Activated naive CD8-positive, alpha-beta T cell treated with anti-CD3 and anti-CD28 coated beads, Interleukin-2, amount 10 ng/mL, durations not matched to agents 7 days and 5 days (primary cell): ENCODE results near the gene MAD1L1. TPM values are rescaled to one million over a fixed set of nuclear protein-coding genes. Genes with fewer than 3 reads are reported as not detected.

Experiments
- ATAC-seq: fragments of 150-1000 bp; cut with Tn5 transposase; one replicate; pipeline ENCODE4 v1.10.0; 2021; ENCODE audit warnings: low read depth, moderate library complexity
- POLR2A ChIA-PET: fragments of 350-600 bp; sonication (Branson Sonifier 250); formaldehyde crosslinking; loops from one replicate; lab custom pipeline; 2021; ENCODE audit warnings: antibody characterized with exemption; lab: Charles Lee
- DNase-seq: peaks from one replicate; pipeline ENCODE4 v3.0.0; 2021
- H3K27ac Mint-ChIP-seq: one replicate; pipeline ENCODE4 v1.8.0; 2022; ENCODE audit warnings: mild to moderate bottlenecking, mixed read lengths
- H3K27me3 Mint-ChIP-seq: one replicate; pipeline ENCODE4 v1.8.0; 2022; ENCODE audit warnings: mild to moderate bottlenecking, moderate library complexity, mixed read lengths
- H3K36me3 Mint-ChIP-seq: one replicate; pipeline ENCODE4 v1.8.0; 2021; ENCODE audit warnings: mild to moderate bottlenecking, mixed read lengths
- H3K4me1 Mint-ChIP-seq: one replicate; pipeline ENCODE4 v1.8.0; 2021; ENCODE audit warnings: mixed read lengths
- H3K4me3 Mint-ChIP-seq: one replicate; pipeline ENCODE4 v1.8.0; 2022; ENCODE audit warnings: mild to moderate bottlenecking, moderate library complexity, mixed read lengths
- H3K9me3 Mint-ChIP-seq: one replicate; pipeline ENCODE4 v1.8.0; 2021; ENCODE audit warnings: mixed read lengths
- total RNA-seq, 2 experiments: library from RNA; stranded (reverse); gene quantifications; one replicate each; pipeline ENCODE4 v1.2.3, GENCODE V29; 2021

Gene MAD1L1
- total RNA-seq, 2 experiments from 2014 or later, result 72.7 to 82.6 TPM

GRCh38 chr7:2016021-2016631 lies 216.6 kb downstream of the MAD1L1 start:
- no peak for DNase-seq
- H3K27ac Mint-ChIP-seq, result no peak overlapping the region

GRCh38 chr7:2015251-2015871 lies 217.4 kb downstream of the MAD1L1 start:
- peaks cover 3% of the 10 kb centered on the region for H3K4me1 Mint-ChIP-seq
- peaks cover 2% of the 10 kb centered on the region for H3K36me3 Mint-ChIP-seq
- no peaks in the 10 kb centered on the region for H3K27me3 Mint-ChIP-seq
- no peak overlapping the region for H3K4me3 Mint-ChIP-seq
- no peak for ATAC-seq
- POLR2A ChIA-PET, result no interaction called here
- H3K9me3 Mint-ChIP-seq, result no peaks in the 10 kb centered on the region
- H3K27ac Mint-ChIP-seq, result no peak overlapping the region
- DNase-seq, result no peak

More at GRCh38 chr7:2016021-2016631, 216.6 kb downstream of the MAD1L1 start:
- POLR2A ChIA-PET, result no interaction called here
- no peak for ATAC-seq
- peaks cover 8% of the 10 kb centered on the region for H3K4me1 Mint-ChIP-seq
- H3K4me3 Mint-ChIP-seq, result no peak overlapping the region
- no peaks in the 10 kb centered on the region for H3K9me3 Mint-ChIP-seq
- no peaks in the 10 kb centered on the region for H3K27me3 Mint-ChIP-seq
- peaks cover 2% of the 10 kb centered on the region for H3K36me3 Mint-ChIP-seq

DNA sequence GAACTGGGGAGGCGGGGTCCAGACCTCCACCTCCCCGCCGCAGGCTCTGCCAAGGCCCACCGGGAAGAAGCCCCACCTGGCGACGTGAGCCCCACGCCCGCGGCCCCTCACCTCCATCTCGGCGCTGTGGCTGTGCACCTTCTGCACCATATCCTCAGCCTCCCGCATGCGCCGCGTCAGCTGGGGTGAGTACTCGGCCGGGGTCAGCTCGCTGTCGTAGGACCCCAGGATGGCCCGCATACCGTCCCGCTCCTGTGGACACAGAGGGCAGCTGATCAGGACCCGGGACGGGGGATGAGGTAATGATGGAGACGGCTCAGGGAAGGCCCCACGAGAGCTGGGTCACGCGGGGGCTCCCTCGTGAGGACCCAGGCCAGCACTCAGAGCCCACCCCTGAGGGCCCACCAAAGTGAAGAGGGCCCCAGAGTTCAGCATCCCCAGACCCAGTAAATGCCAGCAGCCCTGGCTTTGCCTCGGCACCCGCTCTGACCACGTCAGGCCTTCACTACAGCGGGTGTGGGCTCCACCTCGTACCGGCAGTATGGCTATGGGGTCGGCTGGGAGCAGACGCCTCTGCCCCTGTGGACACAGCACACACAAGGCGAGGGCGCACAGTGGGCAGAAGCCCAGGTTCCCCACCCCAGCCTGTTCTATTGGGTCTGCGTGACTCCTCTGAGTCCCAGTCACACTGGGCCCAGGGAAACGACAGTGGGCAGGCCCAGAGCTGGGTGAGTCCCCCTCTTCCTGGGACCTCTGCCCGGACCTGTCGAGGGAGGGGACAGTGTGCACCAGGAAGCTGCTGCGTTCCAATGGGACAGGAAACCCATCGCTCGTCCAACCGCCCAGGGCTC lies 218.1 kb downstream of the MAD1L1 start:
- no peak for ATAC-seq
- H3K4me3 Mint-ChIP-seq, result no peak overlapping the region
- POLR2A ChIA-PET, result no interaction called here

DNA sequence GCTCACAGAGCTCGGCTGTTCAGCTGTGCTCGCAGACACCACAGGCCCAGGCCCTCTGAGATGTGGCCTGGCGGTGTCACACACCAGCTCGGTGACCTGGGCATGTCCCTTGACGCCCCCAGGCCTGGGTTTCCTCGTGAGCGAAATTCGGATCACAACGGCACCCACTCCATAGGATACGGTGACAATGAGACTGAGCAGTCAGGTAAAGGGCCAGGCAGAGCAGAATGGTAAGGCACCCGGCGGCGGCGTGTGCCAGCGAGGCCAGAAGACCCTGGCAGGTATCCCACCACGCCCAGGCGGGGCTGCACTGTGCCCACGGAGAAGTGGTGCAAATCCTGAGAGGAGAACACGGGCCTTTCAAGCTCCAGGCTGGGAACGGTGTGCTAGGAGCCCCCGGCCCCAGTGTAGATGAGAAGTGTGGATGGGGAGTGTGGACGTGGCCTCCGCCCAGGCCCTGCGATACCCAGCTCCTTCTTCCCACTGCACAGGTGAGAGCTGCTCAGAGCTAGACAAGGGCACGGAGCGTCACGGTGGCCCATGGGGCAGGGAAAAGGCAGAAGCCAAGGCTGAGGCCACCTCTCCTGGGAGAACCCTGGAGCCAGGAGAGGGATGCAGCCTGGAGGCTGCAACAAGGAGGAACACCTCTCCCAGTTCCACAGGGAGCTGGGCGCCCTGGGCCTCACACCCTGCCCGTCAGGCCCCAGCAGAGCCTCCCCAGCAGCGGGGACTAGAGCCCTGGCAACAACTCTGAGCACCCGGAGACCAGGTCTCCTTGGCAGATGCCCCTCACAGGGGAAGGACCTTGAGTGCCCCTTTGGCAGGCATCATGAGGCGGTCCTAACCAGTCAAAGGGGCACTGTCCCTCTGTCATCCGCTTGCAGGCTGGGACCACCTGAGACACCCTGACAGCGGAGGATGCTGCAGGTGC lies 219.1 kb downstream of the MAD1L1 start:
- H3K4me3 Mint-ChIP-seq, result no peak overlapping the region
- POLR2A ChIA-PET, result no interaction called here
- DNase-seq, result no peak

More for the DNA sequence above, 218.1 kb downstream of the MAD1L1 start:
- DNase-seq, result peak; percentile 31
- H3K9me3 Mint-ChIP-seq, result no peaks in the 10 kb centered on the region
- H3K27me3 Mint-ChIP-seq, result no peaks in the 10 kb centered on the region
- H3K4me1 Mint-ChIP-seq, result no peaks in the 10 kb centered on the region
- H3K36me3 Mint-ChIP-seq, result peaks cover 2% of the 10 kb centered on the region
- no peak overlapping the region for H3K27ac Mint-ChIP-seq

DNA sequence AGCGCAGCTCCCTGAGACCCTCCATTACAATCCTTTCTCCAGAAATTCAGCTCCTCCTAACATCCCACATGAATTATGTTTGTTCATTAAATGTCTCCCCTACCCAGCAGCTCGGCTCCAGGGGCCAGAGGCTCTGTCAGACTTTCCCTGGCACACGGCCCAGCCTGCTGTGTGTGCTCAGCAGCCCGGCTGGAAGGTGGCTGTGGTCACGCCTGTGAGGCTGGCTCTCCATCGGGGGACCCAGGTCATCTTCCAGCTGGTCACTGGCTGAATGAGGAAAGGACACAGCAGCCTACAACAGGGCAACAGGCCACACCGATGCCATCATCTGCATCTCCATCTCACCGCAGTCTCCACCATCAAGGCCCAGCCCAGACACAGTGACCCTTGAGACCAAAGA lies 219.8 kb downstream of the MAD1L1 start:
- Mint-ChIP-seq H3K27me3 (no peaks in the 10 kb centered on the region), H3K9me3 (no peaks in the 10 kb centered on the region), H3K27ac (no peak overlapping the region), H3K4me1 (no peaks in the 10 kb centered on the region), H3K4me3 (no peak overlapping the region), H3K36me3 (peaks cover 2% of the 10 kb centered on the region)
- ATAC-seq, result no peak
- no peak for DNase-seq
- POLR2A ChIA-PET, result no interaction called here

More for the DNA sequence above, 219.1 kb downstream of the MAD1L1 start:
- no peak for ATAC-seq
- no peak overlapping the region for H3K27ac Mint-ChIP-seq
- no peaks in the 10 kb centered on the region for H3K27me3 Mint-ChIP-seq
- H3K36me3 Mint-ChIP-seq, result peaks cover 2% of the 10 kb centered on the region
- no peaks in the 10 kb centered on the region for H3K9me3 Mint-ChIP-seq
- H3K4me1 Mint-ChIP-seq, result no peaks in the 10 kb centered on the region

- Mint-ChIP-seq H3K4me1 (no peaks in the 10 kb centered on the region), H3K4me3 (no peak overlapping the region), H3K27me3 (no peaks in the 10 kb centered on the region), H3K9me3 (no peaks in the 10 kb centered on the region), H3K36me3 (peaks cover 2% of the 10 kb centered on the region), H3K27ac (no peak overlapping the region)
- ATAC-seq, result no peak
- POLR2A ChIA-PET, result no interaction called here
- no peak for DNase-seq
These were observed 220.5 kb downstream of the MAD1L1 start for GRCh38 chr7:2012044-2012900.

DNA sequence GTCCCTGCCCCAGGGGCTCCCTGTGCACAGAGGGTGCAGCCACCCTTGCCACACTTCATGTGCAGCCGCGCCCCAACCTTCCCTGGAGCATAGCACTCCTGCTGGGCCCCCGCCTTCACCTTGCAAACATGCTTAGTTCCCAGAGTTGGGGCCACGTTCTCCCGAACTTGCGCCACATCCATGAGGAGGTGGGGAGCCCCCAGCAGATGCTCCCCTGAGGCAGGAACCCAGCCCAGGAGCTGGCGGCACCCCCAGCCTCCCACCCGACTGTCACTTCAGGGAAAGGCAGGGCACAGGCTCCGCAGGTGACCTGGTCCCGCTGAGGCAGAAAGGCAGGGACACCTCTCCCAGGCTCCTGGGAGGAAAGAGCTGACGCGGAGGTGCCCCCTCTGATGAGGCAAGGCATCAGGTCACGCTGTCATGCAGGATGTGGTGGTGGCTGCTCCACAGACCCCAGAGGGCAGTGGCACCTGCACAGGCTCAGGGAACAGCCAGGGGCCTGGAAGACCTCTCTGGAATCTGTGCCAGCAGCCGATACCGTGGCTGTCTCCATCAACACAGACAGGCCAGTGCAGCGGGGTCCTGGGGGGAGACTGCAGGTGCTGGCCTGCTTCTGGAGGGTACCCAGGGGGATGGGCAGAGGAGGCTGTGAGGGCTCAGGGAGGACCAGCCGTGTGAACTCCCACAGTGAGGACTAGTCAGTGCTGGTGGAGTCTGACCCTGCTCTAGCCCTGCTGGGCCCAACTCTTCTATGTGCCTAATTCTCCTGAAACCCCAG lies 221.3 kb downstream of the MAD1L1 start:
- POLR2A ChIA-PET, result no interaction called here

GRCh38 chr7:2010551-2011265 lies 222.0 kb downstream of the MAD1L1 start:
- DNase-seq (peak; percentile 19), ATAC-seq (no peak)
- Mint-ChIP-seq H3K27me3 (no peaks in the 10 kb centered on the region), H3K36me3 (peaks cover 2% of the 10 kb centered on the region), H3K4me3 (no peak overlapping the region), H3K27ac (no peak overlapping the region), H3K9me3 (no peaks in the 10 kb centered on the region), H3K4me1 (no peaks in the 10 kb centered on the region)
- POLR2A ChIA-PET, result no interaction called here

More for the DNA sequence above, 221.3 kb downstream of the MAD1L1 start:
- Mint-ChIP-seq H3K4me3 (no peak overlapping the region), H3K27ac (no peak overlapping the region), H3K4me1 (no peaks in the 10 kb centered on the region), H3K9me3 (no peaks in the 10 kb centered on the region), H3K27me3 (no peaks in the 10 kb centered on the region), H3K36me3 (peaks cover 2% of the 10 kb centered on the region)
- ATAC-seq (no peak), DNase-seq (peak; percentile 25)

GRCh38 chr7:2010101-2010500 lies 222.6 kb downstream of the MAD1L1 start:
- no peaks in the 10 kb centered on the region for H3K27me3 Mint-ChIP-seq
- H3K27ac Mint-ChIP-seq, result no peak overlapping the region
- peaks cover 2% of the 10 kb centered on the region for H3K36me3 Mint-ChIP-seq
- no peak for DNase-seq
- H3K9me3 Mint-ChIP-seq, result no peaks in the 10 kb centered on the region
- ATAC-seq, result no peak
- no peaks in the 10 kb centered on the region for H3K4me1 Mint-ChIP-seq
- no peak overlapping the region for H3K4me3 Mint-ChIP-seq
- POLR2A ChIA-PET, result no interaction called here

DNA sequence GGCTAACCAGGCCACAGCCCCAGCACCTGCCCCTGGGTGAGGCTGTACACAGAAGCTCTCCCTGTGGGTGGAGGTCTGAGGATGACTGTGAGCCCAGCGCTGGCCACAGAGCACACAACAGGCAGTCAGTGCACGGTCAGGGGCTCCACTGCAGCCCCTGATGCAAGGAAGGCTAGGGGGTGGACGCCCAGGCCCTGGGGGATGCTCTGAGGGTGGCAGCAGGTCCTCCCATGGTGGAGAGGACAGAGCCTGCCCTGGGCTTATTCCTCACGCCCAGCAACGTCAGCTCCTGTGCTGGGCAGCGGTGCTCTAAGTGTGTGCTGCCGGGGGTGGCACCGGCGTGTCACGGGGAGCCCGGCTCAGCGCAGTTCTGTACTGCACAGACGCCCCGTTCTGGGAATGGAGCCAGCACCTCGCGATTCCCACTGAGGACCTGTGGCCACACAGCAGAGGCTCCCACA lies 223.2 kb downstream of the MAD1L1 start:
- DNase-seq, result no peak

GRCh38 chr7:2008936-2009540 lies 223.7 kb downstream of the MAD1L1 start:
- no peak overlapping the region for H3K4me3 Mint-ChIP-seq
- no peaks in the 10 kb centered on the region for H3K9me3 Mint-ChIP-seq
- H3K36me3 Mint-ChIP-seq, result peaks cover 2% of the 10 kb centered on the region
- no peaks in the 10 kb centered on the region for H3K4me1 Mint-ChIP-seq
- POLR2A ChIA-PET, result no interaction called here
- ATAC-seq, result no peak
- no peaks in the 10 kb centered on the region for H3K27me3 Mint-ChIP-seq
- DNase-seq, result no peak
- no peak overlapping the region for H3K27ac Mint-ChIP-seq

More for the DNA sequence above, 223.2 kb downstream of the MAD1L1 start:
- Mint-ChIP-seq H3K4me3 (no peak overlapping the region), H3K36me3 (peaks cover 2% of the 10 kb centered on the region), H3K27ac (no peak overlapping the region), H3K9me3 (no peaks in the 10 kb centered on the region), H3K4me1 (no peaks in the 10 kb centered on the region), H3K27me3 (no peaks in the 10 kb centered on the region)
- POLR2A ChIA-PET, result no interaction called here
- ATAC-seq, result no peak
